DLD1 (cell line): ENCODE data around the gene ABCC3.

ENCODE experiments used
- in situ Hi-C: cut with HindIII; loops from 2 replicates; pipeline ENCODE4 v1.10.0; 2017; ENCODE audit warnings: low sequenced_read_pairs

ABCC3 gene

GRCh38 chr17:50640686-50641351, 6.1 kb downstream of the ABCC3 start:
- in situ Hi-C loops = no loop called here

- in situ Hi-C loops = no loop called here
Observed at GRCh38 chr17:50641357-50641756, 6.7 kb downstream of the ABCC3 start.

GRCh38 chr17:50642071-50642721, 7.5 kb downstream of the ABCC3 start:
- in situ Hi-C loops = no loop called here

GRCh38 chr17:50642722-50643656, 8.3 kb downstream of the ABCC3 start:
- in situ Hi-C loops = no loop called here

GRCh38 chr17:50645748-50646682, 11.3 kb downstream of the ABCC3 start:
- in situ Hi-C loops = no loop called here

GRCh38 chr17:50647187-50647586, 12.5 kb downstream of the ABCC3 start:
- in situ Hi-C loops = no loop called here

GRCh38 chr17:50649042-50649908, 14.6 kb downstream of the ABCC3 start:
- in situ Hi-C loops = no loop called here

GRCh38 chr17:50651661-50652060, 17.0 kb downstream of the ABCC3 start:
- in situ Hi-C loops = no loop called here

- in situ Hi-C loops = no loop called here
Observed at GRCh38 chr17:50653738-50654137, 19.1 kb downstream of the ABCC3 start.

- in situ Hi-C loops = no loop called here
Observed at GRCh38 chr17:50656509-50656908, 21.8 kb downstream of the ABCC3 start.

GRCh38 chr17:50657054-50657453, 22.4 kb downstream of the ABCC3 start:
- in situ Hi-C loops = no loop called here

- in situ Hi-C loops = no loop called here
Observed at GRCh38 chr17:50657627-50658026, 22.9 kb downstream of the ABCC3 start.

- in situ Hi-C loops = no loop called here
Observed at GRCh38 chr17:50658616-50659015, 23.9 kb downstream of the ABCC3 start.

GRCh38 chr17:50659179-50659578, 24.5 kb downstream of the ABCC3 start:
- in situ Hi-C loops = no loop called here

- in situ Hi-C loops = no loop called here
Observed at GRCh38 chr17:50660042-50660886, 25.6 kb downstream of the ABCC3 start.

GRCh38 chr17:50660887-50661345, 26.2 kb downstream of the ABCC3 start:
- in situ Hi-C loops = no loop called here

- in situ Hi-C loops = no loop called here
Observed at GRCh38 chr17:50661348-50661747, 26.7 kb downstream of the ABCC3 start.

- in situ Hi-C loops = no loop called here
Observed at GRCh38 chr17:50661795-50662391, 27.2 kb downstream of the ABCC3 start.
